GM19468 (cell line): Measurements from ENCODE around the gene DPP6.
"Not testable (repeated sequence)": the region's sequence is repeated elsewhere in the genome, so short reads cannot be mapped to it uniquely, and the experiment has no call there.

Source experiments
- ATAC-seq: cut with Tn5 transposase; IDR thresholded peaks from one replicate; pipeline ENCODE4 v1.9.1; 2021; ENCODE audit warnings: mild to moderate bottlenecking, moderate library complexity, moderate number of reproducible peaks; ENCODE audit not compliant: unreplicated experiment; ENCODE audit errors: extremely low read depth

The DPP6 gene

GRCh38 chr7:154678001-154678550 is 625.9 kb downstream of the DPP6 start:
- not testable (repeated sequence) for ATAC-seq

GRCh38 chr7:154679379-154680053 is 627.3 kb downstream of the DPP6 start:
- no peak for ATAC-seq

- no peak for ATAC-seq
These were observed 628.9 kb downstream of the DPP6 start for GRCh38 chr7:154680894-154681659.

- ATAC-seq: no peak
These were observed 629.8 kb downstream of the DPP6 start for GRCh38 chr7:154682003-154682402.

GRCh38 chr7:154684666-154685563 is 632.7 kb downstream of the DPP6 start:
- no peak for ATAC-seq

- ATAC-seq: no peak
These were observed 633.3 kb downstream of the DPP6 start for GRCh38 chr7:154685564-154685901.

GRCh38 chr7:154686305-154686704 is 634.1 kb downstream of the DPP6 start:
- no peak for ATAC-seq

- no peak for ATAC-seq
These were observed 636.8 kb downstream of the DPP6 start for GRCh38 chr7:154688952-154689351.

GRCh38 chr7:154690411-154690810 is 638.2 kb downstream of the DPP6 start:
- ATAC-seq: no peak

- ATAC-seq: no peak
These were observed 641.5 kb downstream of the DPP6 start for GRCh38 chr7:154693661-154694060.

GRCh38 chr7:154695836-154696235 is 643.6 kb downstream of the DPP6 start:
- no peak for ATAC-seq

GRCh38 chr7:154696556-154696955 is 644.4 kb downstream of the DPP6 start:
- ATAC-seq: no peak

GRCh38 chr7:154698726-154699291 is 646.6 kb downstream of the DPP6 start:
- ATAC-seq: no peak

GRCh38 chr7:154699417-154699816 is 647.2 kb downstream of the DPP6 start:
- ATAC-seq: no peak

- no peak for ATAC-seq
These were observed 657.8 kb downstream of the DPP6 start for GRCh38 chr7:154709840-154710520.

GRCh38 chr7:154720016-154720415 is 667.8 kb downstream of the DPP6 start:
- ATAC-seq: no peak

GRCh38 chr7:154721086-154721485 is 668.9 kb downstream of the DPP6 start:
- no peak for ATAC-seq

GRCh38 chr7:154726368-154726767 is 674.2 kb downstream of the DPP6 start:
- no peak for ATAC-seq

GRCh38 chr7:154729056-154729455 is 676.9 kb downstream of the DPP6 start:
- ATAC-seq: no peak

- ATAC-seq: no peak
These were observed 683.6 kb downstream of the DPP6 start for GRCh38 chr7:154735766-154736165.
